OCI-LY3 (cell line): ENCODE measurements around the gene TNRC18.
"Not testable (repeated sequence)": the region's sequence is repeated elsewhere in the genome, so short reads cannot be mapped to it uniquely, and the experiment has no call there.

Source experiments
- H2AFZ ChIP-seq: fragments of 200-600, 300-600 bp; shearing (Covaris generic); 2 replicates; pipeline ENCODE4 v1.6.0; 2014; ENCODE audit warnings: antibody characterized with exemption, low read depth, low read length
- H3K27ac ChIP-seq: fragments of 200-600, 300-600 bp; sonication (generic); 2 replicates; pipeline ENCODE4 v1.5.1; 2014; ENCODE audit warnings: mild to moderate bottlenecking, low read length, moderate library complexity, mixed read lengths
- H3K27me3 ChIP-seq: fragments of 200-600, 300-600 bp; sonication (generic); 2 replicates; pipeline ENCODE4 v1.6.1; 2014; ENCODE audit warnings: low read depth, low read length, mixed read lengths
- H3K36me3 ChIP-seq: fragments of 200-600, 300-600 bp; sonication (generic); replicated peaks from 2 replicates; pipeline ENCODE3; 2014; ENCODE audit warnings: low read depth, low read length, mixed read lengths
- H3K4me1 ChIP-seq: fragments of 300-600, 200-600 bp; sonication (generic); 2 replicates; pipeline ENCODE4 v1.6.1; 2014; ENCODE audit warnings: low read length, mixed read lengths
- H3K4me2 ChIP-seq: fragments of 200-600, 300-600 bp; sonication (generic); 2 replicates; pipeline ENCODE4 v1.6.1; 2014; ENCODE audit warnings: low read length, mixed read lengths
- H3K4me3 ChIP-seq: fragments of 300-600, 200-600 bp; sonication (generic); 2 replicates; pipeline ENCODE4 v1.5.1; 2014; ENCODE audit warnings: antibody characterized with exemption, mild to moderate bottlenecking, low read length, moderate library complexity
- H3K79me2 ChIP-seq: fragments of 300-600, 200-600 bp; shearing (Covaris generic); 2 replicates; pipeline ENCODE4 v1.6.1; 2014; ENCODE audit warnings: mild to moderate bottlenecking, low read length, mixed read lengths
- H3K9ac ChIP-seq: fragments of 300-600, 200-600 bp; shearing (Covaris generic); 2 replicates; pipeline ENCODE4 v1.6.0; 2014; ENCODE audit warnings: mild to moderate bottlenecking, low read length, moderate library complexity
- H3K9me3 ChIP-seq: fragments of 200-600, 300-600 bp; shearing (Covaris generic); 2 replicates; pipeline ENCODE4 v1.6.1; 2014; ENCODE audit warnings: low read length, mixed read lengths; ENCODE audit not compliant: insufficient read depth
- H4K20me1 ChIP-seq: fragments of 200-600, 300-600 bp; sonication (generic); 2 replicates; pipeline ENCODE4 v1.6.1; 2016; ENCODE audit warnings: low read length, mixed read lengths; ENCODE audit not compliant: insufficient read depth
- CTCF ChIP-seq: fragments of 200-600, 300-600 bp; sonication (generic); IDR thresholded peaks from 2 replicates; pipeline ENCODE4 v1.5.1; 2014; ENCODE audit warnings: antibody characterized with exemption, low read length, low read depth
- EZH2phosphoT487 ChIP-seq: fragments of 200-600 bp; shearing (Covaris generic); IDR thresholded peaks from 2 replicates; pipeline ENCODE4 v1.6.1; 2018; ENCODE audit warnings: antibody characterized with exemption, mixed run types, low read depth

TNRC18 gene

GRCh38 chr7:5309146-5309545 lies 114.5 kb downstream of the TNRC18 start:
- no peaks in the 10 kb centered on the region for H3K79me2 ChIP-seq
- H3K27ac ChIP-seq = no peak overlapping the region
- H3K4me1 ChIP-seq = no peaks in the 10 kb centered on the region
- H2AFZ ChIP-seq = no peak overlapping the region
- H3K4me2 ChIP-seq = no peak overlapping the region
- no peak for TF ChIP-seq EZH2phosphoT487
- TF ChIP-seq CTCF = no peak
- no peak overlapping the region for H3K9ac ChIP-seq
- H4K20me1 ChIP-seq = no peaks in the 10 kb centered on the region
- H3K36me3 ChIP-seq = peaks cover 3% of the 10 kb centered on the region
- no peaks in the 10 kb centered on the region for H3K9me3 ChIP-seq
- H3K4me3 ChIP-seq = no peak overlapping the region
- H3K27me3 ChIP-seq = no peaks in the 10 kb centered on the region

GRCh38 chr7:5307221-5308142 lies 116.2 kb downstream of the TNRC18 start:
- not testable (repeated sequence) for H3K4me2 ChIP-seq, H3K36me3 ChIP-seq, H2AFZ ChIP-seq, H3K27ac ChIP-seq, H3K9ac ChIP-seq, H3K4me1 ChIP-seq, H3K9me3 ChIP-seq, H3K79me2 ChIP-seq, H4K20me1 ChIP-seq, H3K27me3 ChIP-seq, H3K4me3 ChIP-seq

- H3K4me3 ChIP-seq, H3K9me3 ChIP-seq, H2AFZ ChIP-seq, H4K20me1 ChIP-seq, H3K79me2 ChIP-seq, H3K27me3 ChIP-seq, H3K9ac ChIP-seq, H3K36me3 ChIP-seq, H3K4me2 ChIP-seq, H3K27ac ChIP-seq, H3K4me1 ChIP-seq: not testable (repeated sequence)
These were observed 118.6 kb downstream of the TNRC18 start for GRCh38 chr7:5305050-5305449.

- Histone ChIP-seq H3K79me2 (no peaks in the 10 kb centered on the region), H2AFZ (no peak overlapping the region), H3K4me2 (no peak overlapping the region), H3K36me3 (no peaks in the 10 kb centered on the region), H3K9ac (no peak overlapping the region), H3K9me3 (no peaks in the 10 kb centered on the region), H3K27me3 (no peaks in the 10 kb centered on the region), H3K4me1 (no peaks in the 10 kb centered on the region), H4K20me1 (no peaks in the 10 kb centered on the region), H3K4me3 (no peak overlapping the region), H3K27ac (no peak overlapping the region)
- TF ChIP-seq EZH2phosphoT487 = no peak
- TF ChIP-seq CTCF = no peak
These were observed 119.8 kb downstream of the TNRC18 start for GRCh38 chr7:5303591-5304505.

GRCh38 chr7:5303061-5303460 lies 120.6 kb downstream of the TNRC18 start:
- TF ChIP-seq EZH2phosphoT487 (no peak), CTCF (no peak)
- H3K4me1 ChIP-seq = no peaks in the 10 kb centered on the region
- H3K27me3 ChIP-seq = no peaks in the 10 kb centered on the region
- H2AFZ ChIP-seq = no peak overlapping the region
- no peak overlapping the region for H3K27ac ChIP-seq
- no peaks in the 10 kb centered on the region for H3K79me2 ChIP-seq
- H3K4me3 ChIP-seq = no peak overlapping the region
- H4K20me1 ChIP-seq = no peaks in the 10 kb centered on the region
- no peak overlapping the region for H3K4me2 ChIP-seq
- no peaks in the 10 kb centered on the region for H3K9me3 ChIP-seq
- H3K9ac ChIP-seq = no peak overlapping the region
- H3K36me3 ChIP-seq = no peaks in the 10 kb centered on the region
